HG03097 (cell line): Measurements from ENCODE around the gene ABCC8.

Source experiments
- ATAC-seq: cut with Tn5 transposase; IDR thresholded peaks from one replicate; pipeline ENCODE4 v1.9.1; 2021; ENCODE audit not compliant: unreplicated experiment, low FRiP score

Gene ABCC8

GRCh38 chr11:17368551-17368950 lies 108.1 kb downstream of the ABCC8 start:
- no peak for ATAC-seq

GRCh38 chr11:17366495-17366894 lies 110.2 kb downstream of the ABCC8 start:
- no peak for ATAC-seq

- ATAC-seq, result no peak
Observed at GRCh38 chr11:17354601-17354991, 122.0 kb downstream of the ABCC8 start.

GRCh38 chr11:17353821-17354600 lies 122.6 kb downstream of the ABCC8 start:
- ATAC-seq, result no peak

DNA sequence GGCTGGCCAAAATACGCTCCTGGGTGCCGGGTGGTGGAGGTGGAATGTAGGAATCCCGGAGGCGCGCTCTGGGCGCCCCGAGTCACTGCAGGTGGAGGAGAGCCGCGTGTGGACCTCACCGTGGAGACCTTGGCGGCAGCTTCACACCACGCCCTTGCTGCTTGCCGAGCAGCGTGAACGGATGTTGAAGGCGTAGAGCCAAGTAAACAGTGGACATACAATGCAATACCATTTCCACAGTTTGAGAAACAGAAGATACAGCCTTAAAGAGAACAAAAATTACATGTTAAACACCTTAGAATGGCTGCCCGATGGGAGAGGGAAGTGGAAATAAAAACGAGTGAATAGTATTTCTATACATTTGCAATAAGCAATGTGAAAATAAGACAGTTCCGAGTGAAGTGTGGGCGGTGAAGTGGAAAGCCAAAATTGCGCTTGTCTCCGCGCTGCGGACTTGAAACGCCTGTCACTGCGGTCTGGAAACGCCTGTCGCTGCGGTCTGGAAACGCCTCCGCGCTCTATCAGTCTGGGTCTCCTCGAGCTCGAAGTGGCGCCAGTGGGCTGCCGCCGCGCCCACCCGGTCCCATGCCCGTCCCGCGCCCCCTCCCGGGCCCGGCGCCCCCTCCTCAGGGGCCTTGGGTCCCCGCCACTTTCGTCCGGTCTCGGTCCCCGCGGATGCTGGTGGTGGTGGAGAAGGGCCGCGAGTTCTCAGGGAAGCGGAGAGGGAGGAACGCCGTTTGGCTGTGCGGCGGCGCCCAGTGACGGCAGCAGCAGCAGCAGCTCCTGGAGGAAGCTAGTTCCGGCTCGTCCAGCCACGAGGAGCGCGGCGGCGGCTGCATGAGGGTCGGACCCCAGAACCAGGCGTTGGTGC lies 123.5 kb downstream of the ABCC8 start:
- ATAC-seq, result no peak

DNA sequence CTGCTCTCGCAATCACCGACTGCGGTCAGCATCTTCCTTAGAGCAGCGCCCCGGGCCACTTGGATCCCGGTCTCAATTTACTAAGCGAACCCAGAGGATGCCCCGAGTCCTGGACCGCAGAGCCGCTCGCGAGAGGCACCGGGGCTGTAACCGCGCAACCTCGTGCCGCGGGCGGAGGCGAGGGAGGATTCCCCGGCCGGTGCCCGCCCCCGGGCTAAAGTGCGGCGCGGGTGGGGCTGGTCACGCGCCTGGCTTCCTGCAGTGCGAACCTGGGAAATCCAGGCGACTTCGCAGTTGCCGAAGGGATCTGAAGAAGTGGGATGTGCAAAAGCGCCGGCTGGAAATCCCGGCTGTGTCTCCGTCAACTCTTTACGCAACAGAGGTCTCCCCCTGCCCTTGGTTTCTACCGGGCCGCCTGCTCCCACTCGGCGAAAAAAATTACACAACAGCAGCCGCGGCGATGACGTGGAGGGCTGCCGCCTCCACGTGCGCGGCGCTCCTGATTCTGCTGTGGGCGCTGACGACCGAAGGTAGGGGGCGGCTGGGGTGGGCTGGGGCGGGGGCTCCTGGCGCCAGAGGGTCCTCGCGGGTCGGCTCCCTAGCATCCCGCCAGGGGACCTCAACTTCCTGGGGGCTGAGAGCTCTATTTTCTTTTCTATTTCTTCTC lies 125.0 kb downstream of the ABCC8 start, which contains the start of gene NCR3LG1:
TSS of gene NCR3LG1 (plus strand) at position 291 of the 667 bp plus-strand sequence. CDS start at position 461, 170 bp downstream.
- no peak for ATAC-seq

GRCh38 chr11:17351172-17351509 lies 125.5 kb downstream of the ABCC8 start:
- ATAC-seq, result no peak

DNA sequence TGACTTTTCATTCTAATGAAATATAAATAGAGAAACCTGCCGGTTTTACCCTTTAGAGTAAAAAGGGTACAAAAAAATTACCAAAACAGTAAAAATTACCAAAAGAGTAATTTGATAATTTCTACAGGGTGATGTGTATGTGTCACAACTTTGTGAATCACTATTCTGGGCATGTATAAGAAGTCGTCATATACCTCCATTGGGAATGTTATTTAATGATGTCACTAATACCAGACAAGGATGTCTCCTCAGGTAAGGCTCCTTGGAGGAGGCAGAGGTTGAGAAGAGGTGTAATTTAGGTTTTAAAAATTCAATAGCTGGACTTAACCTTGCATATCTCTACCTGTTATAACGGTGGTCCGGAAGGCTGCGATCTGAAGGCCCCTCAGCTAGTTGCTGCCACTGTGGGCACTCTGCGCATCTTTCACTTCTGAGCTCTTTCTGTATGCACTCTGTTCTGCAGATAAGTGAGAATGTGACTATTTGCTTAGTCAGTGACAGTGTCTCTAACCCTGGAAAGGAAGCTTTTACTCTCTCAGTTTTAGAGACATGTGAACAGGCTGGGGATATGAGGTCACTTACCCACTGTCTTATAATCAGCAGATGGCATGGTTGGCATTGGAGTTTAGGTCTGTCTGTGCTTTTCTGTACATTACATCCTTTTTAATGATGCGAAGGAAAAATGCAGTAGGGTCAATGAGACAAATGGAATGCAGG lies 126.0 kb downstream of the ABCC8 start:
- ATAC-seq, result no peak

- ATAC-seq, result no peak
Observed at GRCh38 chr11:17347676-17348075, 129.0 kb downstream of the ABCC8 start.

DNA sequence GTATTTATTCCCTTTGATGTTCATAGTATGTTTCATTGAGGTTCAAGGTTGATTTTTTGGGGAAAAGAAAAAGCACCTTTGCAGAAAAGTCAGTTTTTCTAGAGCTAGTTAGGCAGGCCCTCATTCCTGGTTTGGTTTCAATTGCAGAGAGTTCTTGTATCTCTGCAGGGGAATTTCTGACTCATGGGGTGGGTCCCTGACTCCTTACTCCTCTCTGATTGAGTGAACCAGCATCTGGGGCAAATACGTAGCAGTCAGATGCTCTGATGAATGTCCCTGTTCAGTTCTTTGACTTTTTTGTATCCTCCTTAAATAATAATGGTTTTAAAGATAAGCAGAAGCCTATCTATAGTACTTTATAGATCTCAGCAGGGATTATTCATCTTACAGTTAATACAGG lies 132.7 kb downstream of the ABCC8 start:
- no peak for ATAC-seq

DNA sequence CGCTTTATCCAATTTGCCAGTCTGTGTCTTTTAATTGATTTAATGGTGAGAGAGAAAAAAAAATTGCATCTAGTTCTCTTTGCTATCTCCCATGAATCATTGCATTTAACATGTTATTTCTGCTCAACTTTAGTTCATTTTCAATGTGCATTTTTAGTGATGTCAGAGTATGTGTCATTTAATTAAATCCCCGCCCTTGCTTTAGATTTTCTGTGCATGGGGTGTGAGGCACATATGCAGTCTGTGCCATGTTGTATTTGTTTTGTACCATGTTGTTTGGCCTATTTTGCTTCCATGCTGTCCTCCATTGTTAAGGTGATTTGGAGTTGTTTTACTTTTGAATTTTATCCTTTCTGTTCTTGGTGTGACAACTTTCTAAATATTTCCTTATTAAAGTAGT lies 133.4 kb downstream of the ABCC8 start:
- no peak for ATAC-seq
